ENCODE data around the gene LARGE1. TPM values are rescaled to one million over a fixed set of nuclear protein-coding genes. Genes with fewer than 3 reads are reported as not detected.
A peak's percentile ranks its signal among the peaks of the same experiment; 100 is the strongest.
"Not testable (repeated sequence)": the region's sequence is repeated elsewhere in the genome, so short reads cannot be mapped to it uniquely, and the experiment has no call there.

LARGE1 gene
- total and polyA plus RNA-seq, 5 donors from 2014 or later: not detected

DNA sequence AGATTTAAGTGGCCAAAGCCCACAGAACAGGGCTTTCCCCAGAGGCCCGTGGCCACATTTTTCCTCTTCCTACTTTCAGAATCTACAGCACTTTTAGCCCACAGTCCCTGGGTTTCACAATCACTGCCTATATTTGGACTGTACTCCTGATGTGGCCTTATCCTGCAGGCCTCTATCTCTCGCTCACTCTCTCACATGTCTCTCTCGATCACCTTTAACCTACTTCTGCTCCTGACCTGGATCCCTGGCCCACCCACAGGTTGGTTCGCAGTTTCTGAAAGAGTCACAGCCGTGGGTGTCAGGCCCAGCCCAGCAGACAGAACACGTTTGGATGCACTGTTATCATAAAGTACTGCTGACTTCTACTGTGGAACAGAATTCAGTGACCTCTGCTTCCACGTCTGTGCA lies 55.5 kb downstream of the LARGE1 start:
- Histone ChIP-seq H3K36me3 (ENCODE audit: control insufficient read depth, insufficient read depth, low read length) (no peaks in the 10 kb centered on the region), H3K4me3 (ENCODE audit: low read depth, low read length) (no peak overlapping the region), H3K27ac (ENCODE audit: insufficient read depth, low read length, poor library complexity, severe bottlenecking) (no peak overlapping the region), H3K9me3 (ENCODE audit: control insufficient read depth in 2 of 2, low read length in 2 of 2) (no peaks in the 10 kb centered on the region), H3K27me3 (ENCODE audit: control insufficient read depth, insufficient read depth, low read length) (no peaks in the 10 kb centered on the region), H3K4me1 (ENCODE audit: control insufficient read depth, insufficient read depth, low read length, poor library complexity, severe bottlenecking) (no peaks in the 10 kb centered on the region)
- no peak overlapping the region for H3K4me3 Mint-ChIP-seq
- no peaks in the 10 kb centered on the region for H3K27me3 Mint-ChIP-seq
- peaks cover 0 to 5% (median 0%) of the 10 kb centered on the region in 7 donors for H3K9me3 Mint-ChIP-seq
- DNase-seq (no peak), ATAC-seq (ENCODE audit: low read depth in 2 of 2) (no peak)
- no peaks in the 10 kb centered on the region for H3K36me3 Mint-ChIP-seq
- no peaks in the 10 kb centered on the region for H3K4me1 Mint-ChIP-seq
- H3K27ac Mint-ChIP-seq: no peak overlapping the region

- H3K9me3 Mint-ChIP-seq: peaks cover 0 to 4% (median 0%) of the 10 kb centered on the region in 7 donors
- DNase-seq (no peak), ATAC-seq (ENCODE audit: low read depth in 2 of 2) (no peak)
- H3K27me3 Mint-ChIP-seq: no peaks in the 10 kb centered on the region
- H3K4me3 ChIP-seq (ENCODE audit: low read depth, low read length): no peak overlapping the region
- no peaks in the 10 kb centered on the region for H3K4me1 Mint-ChIP-seq
- no peaks in the 10 kb centered on the region for H3K36me3 ChIP-seq (ENCODE audit: control insufficient read depth, insufficient read depth, low read length)
- no peaks in the 10 kb centered on the region for H3K27me3 ChIP-seq (ENCODE audit: control insufficient read depth, insufficient read depth, low read length)
- no peak overlapping the region for H3K4me3 Mint-ChIP-seq
- no peaks in the 10 kb centered on the region for H3K4me1 ChIP-seq (ENCODE audit: control insufficient read depth, insufficient read depth, low read length, poor library complexity, severe bottlenecking)
- H3K36me3 Mint-ChIP-seq: no peaks in the 10 kb centered on the region
- no peaks in the 10 kb centered on the region for H3K9me3 ChIP-seq (ENCODE audit: control insufficient read depth in 2 of 2, low read length in 2 of 2)
- H3K27ac ChIP-seq (ENCODE audit: insufficient read depth, low read length, poor library complexity, severe bottlenecking): no peak overlapping the region
- H3K27ac Mint-ChIP-seq: no peak overlapping the region
Measured at GRCh38 chr22:33861216-33861875, 58.9 kb downstream of the LARGE1 start.

- H3K9me3 ChIP-seq (ENCODE audit: control insufficient read depth in 2 of 2, low read length in 2 of 2): no peaks in the 10 kb centered on the region
- no peak for ATAC-seq (ENCODE audit: low read depth in 2 of 2)
- DNase-seq: no peak
- no peaks in the 10 kb centered on the region for H3K36me3 Mint-ChIP-seq
- H3K36me3 ChIP-seq (ENCODE audit: control insufficient read depth, insufficient read depth, low read length): no peaks in the 10 kb centered on the region
- no peaks in the 10 kb centered on the region for H3K27me3 ChIP-seq (ENCODE audit: control insufficient read depth, insufficient read depth, low read length)
- H3K4me1 ChIP-seq (ENCODE audit: control insufficient read depth, insufficient read depth, low read length, poor library complexity, severe bottlenecking): no peaks in the 10 kb centered on the region
- no peak overlapping the region for H3K27ac Mint-ChIP-seq
- no peak overlapping the region for H3K4me3 Mint-ChIP-seq
- peaks cover 0 to 4% (median 0%) of the 10 kb centered on the region in 7 donors for H3K9me3 Mint-ChIP-seq
- H3K4me1 Mint-ChIP-seq: no peaks in the 10 kb centered on the region
- no peak overlapping the region for H3K4me3 ChIP-seq (ENCODE audit: low read depth, low read length)
- no peaks in the 10 kb centered on the region for H3K27me3 Mint-ChIP-seq
- no peak overlapping the region for H3K27ac ChIP-seq (ENCODE audit: insufficient read depth, low read length, poor library complexity, severe bottlenecking)
Measured at GRCh38 chr22:33860386-33860785, 59.9 kb downstream of the LARGE1 start.

GRCh38 chr22:33859311-33859710 lies 61.0 kb downstream of the LARGE1 start:
- Histone ChIP-seq H3K36me3 (ENCODE audit: control insufficient read depth, insufficient read depth, low read length) (no peaks in the 10 kb centered on the region), H3K27me3 (ENCODE audit: control insufficient read depth, insufficient read depth, low read length) (no peaks in the 10 kb centered on the region), H3K9me3 (ENCODE audit: control insufficient read depth in 2 of 2, low read length in 2 of 2) (no peaks in the 10 kb centered on the region), H3K27ac (ENCODE audit: insufficient read depth, low read length, poor library complexity, severe bottlenecking) (no peak overlapping the region), H3K4me3 (ENCODE audit: low read depth, low read length) (no peak overlapping the region), H3K4me1 (ENCODE audit: control insufficient read depth, insufficient read depth, low read length, poor library complexity, severe bottlenecking) (no peaks in the 10 kb centered on the region)
- H3K27ac Mint-ChIP-seq: no peak overlapping the region
- no peaks in the 10 kb centered on the region for H3K27me3 Mint-ChIP-seq
- DNase-seq (no peak), ATAC-seq (ENCODE audit: low read depth in 2 of 2) (no peak)
- no peak overlapping the region for H3K4me3 Mint-ChIP-seq
- H3K36me3 Mint-ChIP-seq: no peaks in the 10 kb centered on the region
- peaks cover 0 to 4% (median 0%) of the 10 kb centered on the region in 7 donors for H3K9me3 Mint-ChIP-seq
- H3K4me1 Mint-ChIP-seq: peaks cover 0 to 1% (median 0%) of the 10 kb centered on the region in 4 donors

GRCh38 chr22:33858653-33859052 lies 61.6 kb downstream of the LARGE1 start:
- H3K4me1 Mint-ChIP-seq; H3K9me3 Mint-ChIP-seq; H3K4me3 Mint-ChIP-seq; H3K27me3 ChIP-seq (ENCODE audit: control insufficient read depth, insufficient read depth, low read length); H3K27me3 Mint-ChIP-seq; H3K4me1 ChIP-seq (ENCODE audit: control insufficient read depth, insufficient read depth, low read length, poor library complexity, severe bottlenecking); H3K36me3 Mint-ChIP-seq; ATAC-seq (ENCODE audit: low read depth in 2 of 2); H3K27ac Mint-ChIP-seq; H3K4me3 ChIP-seq (ENCODE audit: low read depth, low read length); H3K36me3 ChIP-seq (ENCODE audit: control insufficient read depth, insufficient read depth, low read length); DNase-seq; H3K9me3 ChIP-seq (ENCODE audit: control insufficient read depth in 2 of 2, low read length in 2 of 2); H3K27ac ChIP-seq (ENCODE audit: insufficient read depth, low read length, poor library complexity, severe bottlenecking): not testable (repeated sequence)

GRCh38 chr22:33857767-33858166 lies 62.5 kb downstream of the LARGE1 start:
- not testable (repeated sequence) for H3K9me3 Mint-ChIP-seq; H3K36me3 Mint-ChIP-seq; H3K4me1 ChIP-seq (ENCODE audit: control insufficient read depth, insufficient read depth, low read length, poor library complexity, severe bottlenecking); H3K4me3 ChIP-seq (ENCODE audit: low read depth, low read length); H3K36me3 ChIP-seq (ENCODE audit: control insufficient read depth, insufficient read depth, low read length); H3K27me3 Mint-ChIP-seq; H3K9me3 ChIP-seq (ENCODE audit: control insufficient read depth in 2 of 2, low read length in 2 of 2); ATAC-seq (ENCODE audit: low read depth in 2 of 2); DNase-seq; H3K27ac ChIP-seq (ENCODE audit: insufficient read depth, low read length, poor library complexity, severe bottlenecking); H3K4me3 Mint-ChIP-seq; H3K27me3 ChIP-seq (ENCODE audit: control insufficient read depth, insufficient read depth, low read length); H3K27ac Mint-ChIP-seq
- peaks cover 0 to 14% (median 5%) of the 10 kb centered on the region in 4 donors for H3K4me1 Mint-ChIP-seq

DNA sequence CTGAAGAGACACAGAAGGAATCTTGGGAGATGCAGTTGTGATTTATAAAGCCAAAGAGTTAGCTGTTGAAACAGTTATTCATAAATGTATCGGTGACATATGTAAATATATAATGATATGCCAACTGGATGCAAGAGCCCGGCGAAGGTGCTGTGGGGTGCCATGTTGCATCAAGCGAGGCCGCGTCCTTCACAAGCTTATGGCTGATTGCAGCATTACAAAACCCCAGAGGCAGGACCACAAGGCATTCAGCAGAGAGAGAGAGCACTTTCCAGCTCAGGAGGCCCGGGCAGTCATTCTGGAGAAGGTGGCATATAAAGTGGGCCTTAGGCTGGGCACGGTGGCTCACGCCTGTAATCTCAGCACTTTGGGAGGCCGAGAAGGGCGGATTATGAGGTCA lies 65.6 kb downstream of the LARGE1 start:
- Mint-ChIP-seq H3K4me3 (peak overlapping the region in 2 of 4 donors; percentile 86 to 90), H3K27ac (peak overlapping the region in 1 of 3 donors; percentile 67), H3K27me3 (no peaks in the 10 kb centered on the region), H3K9me3 (peaks cover 0 to 8% (median 0%) of the 10 kb centered on the region in 7 donors), H3K4me1 (peaks cover 0 to 14% (median 5%) of the 10 kb centered on the region in 4 donors), H3K36me3 (no peaks in the 10 kb centered on the region)
- no peak overlapping the region for H3K4me3 ChIP-seq (ENCODE audit: low read depth, low read length)
- H3K27ac ChIP-seq (ENCODE audit: insufficient read depth, low read length, poor library complexity, severe bottlenecking): no peak overlapping the region
- ATAC-seq (ENCODE audit: low read depth in 2 of 2): no peak
- no peaks in the 10 kb centered on the region for H3K36me3 ChIP-seq (ENCODE audit: control insufficient read depth, insufficient read depth, low read length)
- no peaks in the 10 kb centered on the region for H3K9me3 ChIP-seq (ENCODE audit: control insufficient read depth in 2 of 2, low read length in 2 of 2)
- no peak for DNase-seq
- no peaks in the 10 kb centered on the region for H3K4me1 ChIP-seq (ENCODE audit: control insufficient read depth, insufficient read depth, low read length, poor library complexity, severe bottlenecking)
- no peaks in the 10 kb centered on the region for H3K27me3 ChIP-seq (ENCODE audit: control insufficient read depth, insufficient read depth, low read length)

All from CD4-positive, CD25-positive, alpha-beta regulatory T cell (primary cell).